DOHH2 (cell line): Measurements from ENCODE around the gene DDX1.

ENCODE experiments used
- H3F3A ChIP-seq: fragments of 200-600 bp; sonication (generic), shearing (Covaris generic); 2 replicates; pipeline ENCODE4 v1.6.0; 2016; ENCODE audit warnings: antibody characterized with exemption, mild to moderate bottlenecking; ENCODE audit not compliant: control insufficient read depth, insufficient read depth
- H3K27ac ChIP-seq: fragments of 200-600 bp; sonication (generic); 2 replicates; pipeline ENCODE4 v1.5.1; 2014; ENCODE audit warnings: low read depth, mild to moderate bottlenecking, low read length, moderate library complexity
- H3K27me3 ChIP-seq: fragments of 200-600 bp; sonication (generic); 2 replicates; pipeline ENCODE4 v1.6.1; 2014; ENCODE audit warnings: mild to moderate bottlenecking, low read length, mixed read lengths; ENCODE audit not compliant: control insufficient read depth
- H3K36me3 ChIP-seq: fragments of 200-600 bp; sonication (generic); 2 replicates; pipeline ENCODE4 v1.6.1; 2014; ENCODE audit warnings: mild to moderate bottlenecking, low read length, moderate library complexity, mixed read lengths; ENCODE audit not compliant: control insufficient read depth
- H3K4me1 ChIP-seq: fragments of 200-600 bp; sonication (generic); 2 replicates; pipeline ENCODE4 v1.6.1; 2014; ENCODE audit warnings: mild to moderate bottlenecking, low read length, mixed read lengths; ENCODE audit not compliant: control insufficient read depth
- H3K4me2 ChIP-seq: fragments of 200-600 bp; sonication (generic); 2 replicates; pipeline ENCODE4 v1.6.0; 2014; ENCODE audit warnings: mild to moderate bottlenecking, low read length, moderate library complexity
- H3K4me3 ChIP-seq: fragments of 200-600 bp; sonication (generic); 2 replicates; pipeline ENCODE4 v1.5.1; 2014; ENCODE audit warnings: mild to moderate bottlenecking, low read length, mixed read lengths
- H3K79me2 ChIP-seq: fragments of 200-600 bp; sonication (generic); 2 replicates; pipeline ENCODE4 v1.6.1; 2014; ENCODE audit warnings: mild to moderate bottlenecking, low read length, mixed read lengths; ENCODE audit not compliant: control insufficient read depth
- H3K9me2 ChIP-seq: fragments of 200-600 bp; sonication (generic); replicated peaks from 2 replicates; pipeline ENCODE4 v1.6.1; 2014; ENCODE audit warnings: mild to moderate bottlenecking, low read length, mixed read lengths; ENCODE audit not compliant: control insufficient read depth
- H3K9me3 ChIP-seq: fragments of 200-600 bp; sonication (generic); 2 replicates; pipeline ENCODE4 v1.6.1; 2014; ENCODE audit warnings: antibody characterized with exemption, low read length, mixed read lengths; ENCODE audit not compliant: control insufficient read depth, insufficient read depth
- H4K20me1 ChIP-seq: fragments of 200-600 bp; sonication (generic); 2 replicates; pipeline ENCODE4 v1.6.0; 2014; ENCODE audit warnings: low read depth, mild to moderate bottlenecking, antibody characterized with exemption, low read length, moderate library complexity; ENCODE audit not compliant: control insufficient read depth, insufficient read depth
- EZH2phosphoT487 ChIP-seq: fragments of 200-600 bp; sonication (generic); IDR thresholded peaks from 2 replicates; pipeline ENCODE4 v1.6.1; 2017; ENCODE audit warnings: borderline replicate concordance, mild to moderate bottlenecking, antibody characterized with exemption, low read length, moderate library complexity, mixed read lengths
- TF ChIP-seq, protein P1 (sequence below): fragments of 200-600 bp; sonication (generic); IDR thresholded peaks from one replicate; pipeline ENCODE4 v1.5.1; 2014; ENCODE audit warnings: antibody characterized with exemption, mild to moderate bottlenecking, low read depth, low read length; ENCODE audit not compliant: poor library complexity, severe bottlenecking

Gene DDX1

GRCh38 chr2:15615301-15615920, 23.7 kb downstream of the DDX1 start:
- Histone ChIP-seq H3K27ac (no peak overlapping the region), H3K4me2 (no peak overlapping the region), H3K9me3 (no peaks in the 10 kb centered on the region), H3F3A (peaks cover 4% of the 10 kb centered on the region; the same call in 1 of the 2 replicates), H3K36me3 (peaks cover 64% of the 10 kb centered on the region), H3K9me2 (no peaks in the 10 kb centered on the region), H3K27me3 (no peaks in the 10 kb centered on the region), H3K4me3 (no peak overlapping the region), H3K4me1 (no peaks in the 10 kb centered on the region), H4K20me1 (no peaks in the 10 kb centered on the region), H3K79me2 (no peaks in the 10 kb centered on the region)
- TF ChIP-seq, protein P1, sequence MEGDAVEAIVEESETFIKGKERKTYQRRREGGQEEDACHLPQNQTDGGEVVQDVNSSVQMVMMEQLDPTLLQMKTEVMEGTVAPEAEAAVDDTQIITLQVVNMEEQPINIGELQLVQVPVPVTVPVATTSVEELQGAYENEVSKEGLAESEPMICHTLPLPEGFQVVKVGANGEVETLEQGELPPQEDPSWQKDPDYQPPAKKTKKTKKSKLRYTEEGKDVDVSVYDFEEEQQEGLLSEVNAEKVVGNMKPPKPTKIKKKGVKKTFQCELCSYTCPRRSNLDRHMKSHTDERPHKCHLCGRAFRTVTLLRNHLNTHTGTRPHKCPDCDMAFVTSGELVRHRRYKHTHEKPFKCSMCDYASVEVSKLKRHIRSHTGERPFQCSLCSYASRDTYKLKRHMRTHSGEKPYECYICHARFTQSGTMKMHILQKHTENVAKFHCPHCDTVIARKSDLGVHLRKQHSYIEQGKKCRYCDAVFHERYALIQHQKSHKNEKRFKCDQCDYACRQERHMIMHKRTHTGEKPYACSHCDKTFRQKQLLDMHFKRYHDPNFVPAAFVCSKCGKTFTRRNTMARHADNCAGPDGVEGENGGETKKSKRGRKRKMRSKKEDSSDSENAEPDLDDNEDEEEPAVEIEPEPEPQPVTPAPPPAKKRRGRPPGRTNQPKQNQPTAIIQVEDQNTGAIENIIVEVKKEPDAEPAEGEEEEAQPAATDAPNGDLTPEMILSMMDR = no peak
- no peak for TF ChIP-seq EZH2phosphoT487

DNA sequence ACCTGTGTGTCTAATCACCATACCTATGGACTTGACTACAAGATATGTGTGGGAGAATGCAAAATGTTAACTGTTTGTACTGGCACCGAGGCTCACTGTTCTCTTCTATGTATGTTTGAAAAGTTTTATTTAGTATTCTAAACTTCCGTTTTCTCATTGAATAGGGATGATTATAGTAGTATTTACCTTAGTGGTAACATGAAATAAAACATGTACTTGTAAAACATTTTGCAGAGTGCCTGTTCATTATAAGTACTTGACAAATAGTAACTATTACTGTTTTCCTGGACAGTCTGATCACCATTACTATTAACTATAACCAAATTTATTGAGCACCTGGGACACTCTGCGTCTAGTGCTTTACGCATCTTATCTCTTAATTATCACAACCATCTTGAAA, 24.8 kb downstream of the DDX1 start:
- Histone ChIP-seq H3K79me2 (no peaks in the 10 kb centered on the region), H3K27ac (no peak overlapping the region), H3F3A (peaks cover 4% of the 10 kb centered on the region; the same call in 1 of the 2 replicates), H3K36me3 (peaks cover 70% of the 10 kb centered on the region), H3K4me2 (no peak overlapping the region), H3K9me2 (no peaks in the 10 kb centered on the region), H3K4me1 (no peaks in the 10 kb centered on the region), H3K9me3 (no peaks in the 10 kb centered on the region), H4K20me1 (no peaks in the 10 kb centered on the region), H3K4me3 (no peak overlapping the region), H3K27me3 (no peaks in the 10 kb centered on the region)
- TF ChIP-seq, protein P1 = no peak
- TF ChIP-seq EZH2phosphoT487 = no peak

- H3K36me3 ChIP-seq = peaks cover 77% of the 10 kb centered on the region
Observed at GRCh38 chr2:15616850-15617777, 25.4 kb downstream of the DDX1 start.

More at GRCh38 chr2:15616850-15617777, 25.4 kb downstream of the DDX1 start:
- no peaks in the 10 kb centered on the region for H3K27me3 ChIP-seq
- H3K27ac ChIP-seq = no peak overlapping the region
- H3F3A ChIP-seq = peaks cover 4% of the 10 kb centered on the region; the same call in 1 of the 2 replicates
- H4K20me1 ChIP-seq = no peaks in the 10 kb centered on the region
- no peak for TF ChIP-seq EZH2phosphoT487
- TF ChIP-seq, protein P1 = no peak
- H3K4me3 ChIP-seq = no peak overlapping the region
- H3K9me3 ChIP-seq = no peaks in the 10 kb centered on the region
- no peaks in the 10 kb centered on the region for H3K9me2 ChIP-seq
- no peaks in the 10 kb centered on the region for H3K79me2 ChIP-seq
- H3K4me2 ChIP-seq = no peak overlapping the region
- no peaks in the 10 kb centered on the region for H3K4me1 ChIP-seq
